ENCODE measurements around the gene RAPGEF2.
"Not testable (repeated sequence)": the region's sequence is repeated elsewhere in the genome, so short reads cannot be mapped to it uniquely, and the experiment has no call there.

The RAPGEF2 gene

DNA sequence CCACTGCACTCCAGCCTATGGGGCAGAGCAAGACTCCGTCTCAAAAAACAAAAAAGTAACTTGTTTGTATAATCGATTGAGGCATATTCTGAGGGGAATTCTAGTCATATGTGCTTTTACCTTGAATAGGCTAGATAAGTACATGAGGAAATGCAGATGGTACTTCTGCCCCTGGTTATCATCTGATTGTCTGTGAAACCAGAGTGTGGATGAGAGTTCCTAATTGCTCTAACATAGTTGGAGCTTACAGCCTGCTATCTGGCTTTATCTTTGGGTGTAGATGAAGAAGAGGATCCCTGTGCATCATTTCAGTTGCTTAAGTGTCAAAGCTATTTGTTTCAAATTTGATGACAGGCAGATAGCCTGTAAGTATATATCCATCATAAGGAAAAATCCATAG, 205.1 kb downstream of the RAPGEF2 start:
- no peak for DNase-seq (ENCODE audit: low read depth in 1 of 2, low spot score in 1 of 2)

- DNase-seq (ENCODE audit: low read depth in 1 of 2, low spot score in 1 of 2), result no peak
Observed at GRCh38 chr4:159308566-159309340, 205.9 kb downstream of the RAPGEF2 start.

GRCh38 chr4:159312236-159312635, 209.4 kb downstream of the RAPGEF2 start:
- DNase-seq (ENCODE audit: low read depth in 1 of 2, low spot score in 1 of 2), result no peak

DNA sequence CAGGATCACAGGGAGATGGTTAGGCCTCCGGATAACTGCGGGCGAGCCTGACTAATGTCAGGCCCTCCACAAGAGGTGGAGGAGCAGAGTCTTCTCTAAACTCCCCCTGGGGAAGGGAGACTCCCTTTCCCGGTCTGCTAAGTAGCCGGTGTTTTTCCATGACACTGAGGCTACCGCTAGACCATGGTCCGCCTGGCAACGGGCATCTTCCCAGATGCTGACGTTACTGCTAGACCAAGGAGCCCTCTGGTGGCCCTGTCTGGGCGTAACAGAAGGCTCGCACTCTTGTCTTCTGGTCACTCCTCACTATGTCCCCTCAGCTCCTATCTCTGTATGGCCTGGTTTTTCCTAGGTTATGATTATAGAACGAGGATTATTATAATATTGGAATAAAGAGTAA, 213.0 kb downstream of the RAPGEF2 start:
- not testable (repeated sequence) for DNase-seq (ENCODE audit: low read depth in 1 of 2, low spot score in 1 of 2)

GRCh38 chr4:159317203-159317602, 214.3 kb downstream of the RAPGEF2 start:
- no peak for DNase-seq (ENCODE audit: low read depth in 1 of 2, low spot score in 1 of 2)

GRCh38 chr4:159319027-159319426, 216.1 kb downstream of the RAPGEF2 start:
- DNase-seq (ENCODE audit: low read depth in 1 of 2, low spot score in 1 of 2), result no peak

DNA sequence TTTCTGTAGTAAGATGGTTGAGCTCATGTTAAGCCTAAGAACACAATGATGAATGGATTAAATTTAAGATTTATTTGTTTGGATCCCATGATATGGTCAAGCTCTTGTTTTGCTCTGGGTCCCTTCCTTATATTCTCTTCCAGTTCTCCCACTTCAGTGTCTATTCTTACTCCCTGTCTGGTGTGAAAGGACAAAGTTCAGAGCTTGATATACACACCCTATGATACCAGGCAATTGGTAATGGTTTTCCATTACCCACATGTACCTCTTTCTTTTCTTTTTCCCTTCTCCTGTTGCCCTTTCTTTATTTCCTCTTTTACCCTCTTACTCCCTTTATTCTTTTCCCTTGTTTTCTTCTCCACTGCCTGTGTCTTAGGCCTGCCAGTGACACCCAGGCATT, 223.6 kb downstream of the RAPGEF2 start:
- no peak for DNase-seq (ENCODE audit: low read depth in 1 of 2, low spot score in 1 of 2)

DNA sequence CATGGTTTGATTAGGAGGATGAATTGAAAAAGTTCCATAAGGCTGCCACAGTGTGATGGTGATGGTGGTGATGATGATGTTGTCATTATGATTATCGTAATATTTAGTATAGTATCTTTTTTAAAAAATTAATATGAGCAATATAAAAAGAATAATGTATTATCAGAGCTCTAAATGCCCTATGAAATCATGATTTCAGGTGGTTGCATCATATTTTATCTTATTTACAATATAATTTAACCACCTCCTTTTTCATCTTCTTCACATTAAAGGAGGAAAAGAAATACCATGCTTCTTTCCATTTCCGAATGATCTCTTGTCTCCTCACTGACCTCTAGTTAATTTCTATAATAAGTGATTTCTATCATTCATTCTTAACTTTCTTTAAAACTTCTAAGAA, 225.9 kb downstream of the RAPGEF2 start:
- no peak for DNase-seq (ENCODE audit: low read depth in 1 of 2, low spot score in 1 of 2)

- DNase-seq (ENCODE audit: low read depth in 1 of 2, low spot score in 1 of 2), result no peak
Observed at GRCh38 chr4:159334461-159334860, 231.6 kb downstream of the RAPGEF2 start.

GRCh38 chr4:159337041-159337440, 234.2 kb downstream of the RAPGEF2 start:
- no peak for DNase-seq (ENCODE audit: low read depth in 1 of 2, low spot score in 1 of 2)

DNA sequence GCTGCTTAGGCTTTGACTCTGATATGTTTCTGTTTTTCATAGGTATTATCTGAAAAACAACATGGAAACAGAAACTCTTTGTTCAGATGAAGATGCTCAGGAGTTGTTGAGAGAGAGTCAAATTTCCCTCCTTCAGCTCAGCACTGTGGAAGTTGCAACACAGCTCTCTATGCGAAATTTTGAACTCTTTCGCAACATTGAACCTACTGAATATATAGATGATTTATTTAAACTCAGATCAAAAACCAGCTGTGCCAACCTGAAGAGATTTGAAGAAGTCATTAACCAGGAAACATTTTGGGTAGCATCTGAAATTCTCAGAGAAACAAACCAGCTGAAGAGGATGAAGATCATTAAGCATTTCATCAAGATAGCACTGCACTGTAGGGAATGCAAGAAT, 238.6 kb downstream of the RAPGEF2 start:
- DNase-seq (ENCODE audit: low read depth in 1 of 2, low spot score in 1 of 2), result no peak

- DNase-seq (ENCODE audit: low read depth in 1 of 2, low spot score in 1 of 2), result no peak
Observed at GRCh38 chr4:159342374-159342773, 239.5 kb downstream of the RAPGEF2 start.

GRCh38 chr4:159343116-159343515, 240.2 kb downstream of the RAPGEF2 start:
- no peak for DNase-seq (ENCODE audit: low read depth in 1 of 2, low spot score in 1 of 2)

DNA sequence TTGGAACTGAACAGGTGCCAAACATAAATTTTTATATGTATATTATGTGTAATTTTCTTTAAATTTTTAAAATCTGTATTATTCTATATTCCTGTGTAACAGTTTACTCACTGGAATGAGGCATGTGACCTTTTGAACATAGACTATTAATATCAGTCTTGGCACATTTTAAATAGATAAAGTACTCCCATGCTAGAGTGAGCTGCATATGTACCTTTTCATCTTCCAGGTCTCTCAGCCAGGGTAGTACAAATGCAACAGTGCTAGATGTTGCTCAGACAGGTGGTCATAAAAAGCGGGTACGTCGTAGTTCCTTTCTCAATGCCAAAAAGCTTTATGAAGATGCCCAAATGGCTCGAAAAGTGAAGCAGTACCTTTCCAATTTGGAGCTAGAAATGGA, 242.0 kb downstream of the RAPGEF2 start:
- DNase-seq (ENCODE audit: low read depth in 1 of 2, low spot score in 1 of 2), result no peak

DNA sequence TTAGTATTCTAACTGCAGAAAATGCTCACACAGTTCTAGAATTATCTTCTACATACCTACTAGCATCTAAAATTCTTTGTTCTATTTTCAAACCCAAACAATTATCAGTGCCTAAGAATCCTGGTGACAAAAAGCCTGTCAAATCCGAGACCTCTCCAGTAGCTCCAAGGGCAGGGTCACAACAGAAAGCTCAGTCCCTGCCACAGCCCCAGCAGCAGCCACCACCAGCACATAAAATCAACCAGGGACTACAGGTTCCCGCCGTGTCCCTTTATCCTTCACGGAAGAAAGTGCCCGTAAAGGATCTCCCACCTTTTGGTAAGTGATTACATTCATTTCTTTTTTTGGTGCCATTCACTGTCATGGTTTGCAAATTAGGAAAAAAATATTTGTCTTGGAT, 243.8 kb downstream of the RAPGEF2 start:
- no peak for DNase-seq (ENCODE audit: low read depth in 1 of 2, low spot score in 1 of 2)

GRCh38 chr4:159347813-159348212, 244.9 kb downstream of the RAPGEF2 start:
- DNase-seq (ENCODE audit: low read depth in 1 of 2, low spot score in 1 of 2), result no peak

GRCh38 chr4:159349332-159349731, 246.5 kb downstream of the RAPGEF2 start:
- no peak for DNase-seq (ENCODE audit: low read depth in 1 of 2, low spot score in 1 of 2)

DNA sequence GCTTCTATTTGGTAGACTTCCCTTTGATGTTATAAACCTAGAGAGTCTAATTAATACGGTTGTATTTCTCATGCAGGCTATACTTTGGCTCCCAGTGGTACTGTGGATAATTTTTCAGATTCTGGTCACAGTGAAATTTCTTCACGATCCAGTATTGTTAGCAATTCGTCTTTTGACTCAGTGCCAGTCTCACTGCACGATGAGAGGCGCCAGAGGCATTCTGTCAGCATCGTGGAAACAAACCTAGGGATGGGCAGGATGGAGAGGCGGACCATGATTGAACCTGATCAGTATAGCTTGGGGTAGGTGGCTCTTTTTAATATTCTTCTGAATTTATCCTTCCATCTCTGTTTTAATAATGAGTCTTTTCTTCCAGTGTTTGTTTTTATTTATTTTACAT, 249.7 kb downstream of the RAPGEF2 start:
- no peak for DNase-seq (ENCODE audit: low read depth in 1 of 2, low spot score in 1 of 2)

GRCh38 chr4:159353422-159354116, 250.7 kb downstream of the RAPGEF2 start:
- DNase-seq (ENCODE audit: low read depth in 1 of 2, low spot score in 1 of 2), result no peak

- DNase-seq (ENCODE audit: low read depth in 1 of 2, low spot score in 1 of 2), result no peak
Observed at GRCh38 chr4:159355466-159355865, 252.6 kb downstream of the RAPGEF2 start.

GRCh38 chr4:159357350-159357749, 254.5 kb downstream of the RAPGEF2 start:
- no peak for DNase-seq (ENCODE audit: low read depth in 1 of 2, low spot score in 1 of 2)

DNA sequence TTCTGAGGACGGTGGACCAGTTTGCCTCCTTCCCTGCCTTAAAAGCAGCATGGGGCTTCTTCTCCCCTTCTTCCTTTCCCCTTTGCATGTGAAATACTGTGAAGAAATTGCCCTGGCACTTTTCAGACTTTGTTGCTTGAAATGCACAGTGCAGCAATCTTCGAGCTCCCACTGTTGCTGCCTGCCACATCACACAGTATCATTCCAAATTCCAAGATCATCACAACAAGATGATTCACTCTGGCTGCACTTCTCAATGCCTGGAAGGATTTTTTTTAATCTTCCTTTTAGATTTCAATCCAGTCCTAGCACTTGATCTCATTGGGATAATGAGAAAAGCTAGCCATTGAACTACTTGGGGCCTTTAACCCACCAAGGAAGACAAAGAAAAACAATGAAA, 255.3 kb downstream of the RAPGEF2 start:
- no peak for DNase-seq (ENCODE audit: low read depth in 1 of 2, low spot score in 1 of 2)

- DNase-seq (ENCODE audit: low read depth in 1 of 2, low spot score in 1 of 2), result no peak
Observed at GRCh38 chr4:159360549-159360948, 257.7 kb downstream of the RAPGEF2 start.

Measured in stimulated activated CD4-positive, alpha-beta T cell treated with anti-CD3 and anti-CD28 coated beads, Interleukin-15, amount 100 ng/mL, for 1 hour (primary cell).